ENCODE data around the gene CHPF.

The CHPF gene

GRCh38 chr2:219551441-219552381 lies 8.1 kb upstream of the CHPF start:
- Histone ChIP-seq H3K27ac (ENCODE audit: insufficient read depth, low read depth, low read length, poor library complexity, severe bottlenecking) (no peak overlapping the region), H3K36me3 (ENCODE audit: control insufficient read depth, insufficient read depth, low read length) (no peaks in the 10 kb centered on the region), H3K4me1 (ENCODE audit: control insufficient read depth, insufficient read depth, low read length) (peaks cover 14% of the 10 kb centered on the region), H3K4me3 (ENCODE audit: insufficient read depth, low read depth, low read length) (peak overlapping the region; percentile 73), H3K9me3 (ENCODE audit: control insufficient read depth, low read length) (no peaks in the 10 kb centered on the region), H3K27me3 (ENCODE audit: control insufficient read depth, insufficient read depth, low read length, poor library complexity, severe bottlenecking) (peaks cover 39% of the 10 kb centered on the region)
- WGBS, 2 experiments: 2% methylated on average over 54 of the region's 54 CpGs

GRCh38 chr2:219549619-219550018 lies 6.0 kb upstream of the CHPF start:
- Histone ChIP-seq H3K27me3 (ENCODE audit: control insufficient read depth, insufficient read depth, low read length, poor library complexity, severe bottlenecking) (peaks cover 50% of the 10 kb centered on the region), H3K27ac (ENCODE audit: insufficient read depth, low read depth, low read length, poor library complexity, severe bottlenecking) (no peak overlapping the region), H3K9me3 (ENCODE audit: control insufficient read depth, low read length) (no peaks in the 10 kb centered on the region), H3K4me1 (ENCODE audit: control insufficient read depth, insufficient read depth, low read length) (peaks cover 14% of the 10 kb centered on the region), H3K36me3 (ENCODE audit: control insufficient read depth, insufficient read depth, low read length) (no peaks in the 10 kb centered on the region), H3K4me3 (ENCODE audit: insufficient read depth, low read depth, low read length) (no peak overlapping the region)
- WGBS, 2 experiments: 94 to 95% methylated on average over 9 of the region's 9 CpGs

- Histone ChIP-seq H3K4me1 (ENCODE audit: control insufficient read depth, insufficient read depth, low read length) (peaks cover 20% of the 10 kb centered on the region), H3K4me3 (ENCODE audit: insufficient read depth, low read depth, low read length) (no peak overlapping the region), H3K27ac (ENCODE audit: insufficient read depth, low read depth, low read length, poor library complexity, severe bottlenecking) (no peak overlapping the region), H3K9me3 (ENCODE audit: control insufficient read depth, low read length) (no peaks in the 10 kb centered on the region), H3K27me3 (ENCODE audit: control insufficient read depth, insufficient read depth, low read length, poor library complexity, severe bottlenecking) (peaks cover 53% of the 10 kb centered on the region), H3K36me3 (ENCODE audit: control insufficient read depth, insufficient read depth, low read length) (no peaks in the 10 kb centered on the region)
- WGBS, 2 experiments: 94% methylated on average over 18 of the region's 18 CpGs
These were observed 5.4 kb upstream of the CHPF start for GRCh38 chr2:219548990-219549389.

- WGBS, 2 experiments: 94 to 95% methylated on average over 26 of the region's 26 CpGs
- Histone ChIP-seq H3K9me3 (ENCODE audit: control insufficient read depth, low read length) (no peaks in the 10 kb centered on the region), H3K27ac (ENCODE audit: insufficient read depth, low read depth, low read length, poor library complexity, severe bottlenecking) (no peak overlapping the region), H3K4me1 (ENCODE audit: control insufficient read depth, insufficient read depth, low read length) (peaks cover 23% of the 10 kb centered on the region), H3K36me3 (ENCODE audit: control insufficient read depth, insufficient read depth, low read length) (no peaks in the 10 kb centered on the region), H3K27me3 (ENCODE audit: control insufficient read depth, insufficient read depth, low read length, poor library complexity, severe bottlenecking) (peaks cover 48% of the 10 kb centered on the region), H3K4me3 (ENCODE audit: insufficient read depth, low read depth, low read length) (no peak overlapping the region)
These were observed 4.0 kb upstream of the CHPF start for GRCh38 chr2:219547621-219548020.

- no peaks in the 10 kb centered on the region for H3K9me3 ChIP-seq (ENCODE audit: control insufficient read depth, low read length)
- no peak overlapping the region for H3K4me3 ChIP-seq (ENCODE audit: insufficient read depth, low read depth, low read length)
- H3K27ac ChIP-seq (ENCODE audit: insufficient read depth, low read depth, low read length, poor library complexity, severe bottlenecking): no peak overlapping the region
- peaks cover 14% of the 10 kb centered on the region for H3K4me1 ChIP-seq (ENCODE audit: control insufficient read depth, insufficient read depth, low read length)
- peaks cover 43% of the 10 kb centered on the region for H3K27me3 ChIP-seq (ENCODE audit: control insufficient read depth, insufficient read depth, low read length, poor library complexity, severe bottlenecking)
- H3K36me3 ChIP-seq (ENCODE audit: control insufficient read depth, insufficient read depth, low read length): no peaks in the 10 kb centered on the region
- WGBS, 2 experiments: 74 to 75% methylated on average over 4 of the region's 4 CpGs
These were observed 2.3 kb upstream of the CHPF start for GRCh38 chr2:219545943-219546352.

- Histone ChIP-seq H3K4me1 (ENCODE audit: control insufficient read depth, insufficient read depth, low read length) (peaks cover 12% of the 10 kb centered on the region), H3K36me3 (ENCODE audit: control insufficient read depth, insufficient read depth, low read length) (no peaks in the 10 kb centered on the region), H3K9me3 (ENCODE audit: control insufficient read depth, low read length) (no peaks in the 10 kb centered on the region), H3K27ac (ENCODE audit: insufficient read depth, low read depth, low read length, poor library complexity, severe bottlenecking) (no peak overlapping the region), H3K4me3 (ENCODE audit: insufficient read depth, low read depth, low read length) (no peak overlapping the region), H3K27me3 (ENCODE audit: control insufficient read depth, insufficient read depth, low read length, poor library complexity, severe bottlenecking) (peaks cover 37% of the 10 kb centered on the region)
- 90 to 92% methylated on average over 3 of the region's 3 CpGs for WGBS, 2 experiments
These were observed 1.8 kb upstream of the CHPF start for GRCh38 chr2:219545295-219545942.

- no peak overlapping the region for H3K27ac ChIP-seq (ENCODE audit: insufficient read depth, low read depth, low read length, poor library complexity, severe bottlenecking)
These were observed 958 bp upstream of the CHPF start for GRCh38 chr2:219544567-219544966.

GRCh38 chr2:219542931-219543595 lies 546 bp downstream of the CHPF start:
- WGBS, 2 experiments: 1% methylated on average over 66 of the region's 66 CpGs
- H3K36me3 ChIP-seq (ENCODE audit: control insufficient read depth, insufficient read depth, low read length): no peaks in the 10 kb centered on the region
- H3K27me3 ChIP-seq (ENCODE audit: control insufficient read depth, insufficient read depth, low read length, poor library complexity, severe bottlenecking): peaks cover 34% of the 10 kb centered on the region
- peaks cover 23% of the 10 kb centered on the region for H3K4me1 ChIP-seq (ENCODE audit: control insufficient read depth, insufficient read depth, low read length)
- peak overlapping the region; percentile 36 for H3K27ac ChIP-seq (ENCODE audit: insufficient read depth, low read depth, low read length, poor library complexity, severe bottlenecking)
- no peaks in the 10 kb centered on the region for H3K9me3 ChIP-seq (ENCODE audit: control insufficient read depth, low read length)
- H3K4me3 ChIP-seq (ENCODE audit: insufficient read depth, low read depth, low read length): peak overlapping the region; percentile 80

More at GRCh38 chr2:219544567-219544966, 958 bp upstream of the CHPF start:
- Histone ChIP-seq H3K27me3 (ENCODE audit: control insufficient read depth, insufficient read depth, low read length, poor library complexity, severe bottlenecking) (peaks cover 34% of the 10 kb centered on the region), H3K4me3 (ENCODE audit: insufficient read depth, low read depth, low read length) (peak overlapping the region; percentile 80), H3K36me3 (ENCODE audit: control insufficient read depth, insufficient read depth, low read length) (no peaks in the 10 kb centered on the region), H3K9me3 (ENCODE audit: control insufficient read depth, low read length) (no peaks in the 10 kb centered on the region), H3K4me1 (ENCODE audit: control insufficient read depth, insufficient read depth, low read length) (peaks cover 12% of the 10 kb centered on the region)
- WGBS, 2 experiments: 63 to 64% methylated on average over 9 of the region's 9 CpGs

- Histone ChIP-seq H3K27me3 (ENCODE audit: control insufficient read depth, insufficient read depth, low read length, poor library complexity, severe bottlenecking) (peaks cover 34% of the 10 kb centered on the region), H3K27ac (ENCODE audit: insufficient read depth, low read depth, low read length, poor library complexity, severe bottlenecking) (no peak overlapping the region), H3K9me3 (ENCODE audit: control insufficient read depth, low read length) (no peaks in the 10 kb centered on the region), H3K4me3 (ENCODE audit: insufficient read depth, low read depth, low read length) (peak overlapping the region; percentile 43), H3K4me1 (ENCODE audit: control insufficient read depth, insufficient read depth, low read length) (peaks cover 25% of the 10 kb centered on the region), H3K36me3 (ENCODE audit: control insufficient read depth, insufficient read depth, low read length) (no peaks in the 10 kb centered on the region)
- WGBS, 2 experiments: 4 to 5% methylated on average over 48 of the region's 48 CpGs
These were observed 1.9 kb downstream of the CHPF start for GRCh38 chr2:219541611-219542180.

Data from ectodermal cell (in vitro differentiated cells).